NK-92 (cell line): Measurements from ENCODE around the gene EVA1C.
"Not testable (repeated sequence)": the region's sequence is repeated elsewhere in the genome, so short reads cannot be mapped to it uniquely, and the experiment has no call there.

Experiments used
- DNase-seq: peaks from one replicate; lab custom pipeline; 2025; ENCODE audit not compliant: unreplicated experiment; lab: John Stamatoyannopoulos, UW

The EVA1C gene

DNA sequence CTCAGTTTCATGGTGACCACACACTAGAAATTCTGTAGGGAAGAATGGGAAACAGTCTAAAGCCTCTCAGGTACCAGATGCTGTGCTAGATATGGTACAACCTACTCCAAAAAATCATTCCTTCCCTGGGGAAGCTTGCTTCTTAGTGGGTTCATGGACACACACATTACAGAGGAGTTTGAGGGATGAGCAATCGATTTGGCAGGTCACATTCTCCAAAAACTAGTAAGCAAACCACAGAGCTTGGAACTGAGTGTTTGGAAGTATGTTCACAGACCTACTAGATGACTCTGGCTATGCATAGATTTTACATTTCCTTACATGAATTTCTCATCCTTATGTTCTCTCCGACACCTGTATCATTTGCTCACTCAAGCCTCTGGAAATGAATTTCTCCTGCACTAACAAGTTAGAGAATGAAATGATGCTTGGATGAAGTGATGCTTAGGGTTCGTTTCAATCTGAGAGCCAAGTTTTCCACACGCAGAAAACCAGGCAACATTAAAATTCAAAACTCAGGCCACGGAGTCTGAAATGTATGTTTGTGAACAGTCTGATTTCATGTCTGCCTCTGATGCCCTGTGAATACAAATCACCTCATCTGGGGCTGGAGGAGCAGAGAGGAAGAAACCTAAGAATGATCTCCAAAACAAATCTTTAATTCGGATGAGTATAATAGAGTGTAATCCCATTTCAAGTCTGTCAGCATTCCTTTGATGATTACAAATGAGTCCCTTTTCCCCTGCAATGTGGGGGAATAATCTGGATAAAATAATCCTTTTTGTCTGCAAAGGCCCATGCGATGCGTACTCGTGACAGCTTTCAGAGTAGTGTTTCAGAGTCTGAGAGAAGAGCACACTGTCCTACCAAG, 11.0 kb downstream of the EVA1C start:
- no peak for DNase-seq

DNA sequence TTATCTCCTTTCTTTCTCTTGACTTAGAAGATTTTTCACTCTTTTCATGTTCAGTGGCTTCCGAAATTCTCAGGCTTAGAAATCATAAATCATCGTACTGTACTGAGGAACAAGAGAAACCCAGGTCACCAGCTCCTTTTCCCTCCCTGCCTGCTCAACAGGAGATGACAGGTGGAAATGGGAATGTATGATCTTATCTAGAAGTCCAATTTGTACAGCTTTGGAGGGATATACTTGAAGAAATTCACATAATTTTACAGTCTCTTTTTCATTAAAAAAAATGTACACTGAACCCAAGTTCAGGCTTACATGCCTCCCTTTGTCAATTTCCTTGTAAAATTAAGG, 11.7 kb downstream of the EVA1C start:
- DNase-seq: no peak

DNA sequence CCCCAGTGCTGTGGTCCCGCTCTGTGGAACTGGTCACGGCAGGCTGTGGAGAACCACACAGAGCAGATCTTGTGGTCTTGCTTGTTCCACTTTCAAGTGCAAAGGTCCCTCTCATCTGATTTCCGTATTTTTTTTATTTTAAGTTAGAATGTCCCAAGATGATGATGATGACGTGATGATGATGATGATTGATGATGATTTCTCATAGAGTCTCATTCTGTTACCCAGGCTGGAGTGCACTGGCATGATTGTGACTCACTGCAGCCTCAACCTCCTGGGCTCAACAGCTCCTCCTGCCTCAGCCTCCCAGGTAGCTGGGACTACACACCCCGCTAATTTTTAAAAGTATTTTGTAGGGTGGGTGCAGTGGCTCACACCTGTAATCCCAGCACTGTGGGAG, 12.2 kb downstream of the EVA1C start:
- DNase-seq: no peak

- no peak for DNase-seq
Measured at GRCh38 chr21:32425628-32426027, 13.1 kb downstream of the EVA1C start.

DNA sequence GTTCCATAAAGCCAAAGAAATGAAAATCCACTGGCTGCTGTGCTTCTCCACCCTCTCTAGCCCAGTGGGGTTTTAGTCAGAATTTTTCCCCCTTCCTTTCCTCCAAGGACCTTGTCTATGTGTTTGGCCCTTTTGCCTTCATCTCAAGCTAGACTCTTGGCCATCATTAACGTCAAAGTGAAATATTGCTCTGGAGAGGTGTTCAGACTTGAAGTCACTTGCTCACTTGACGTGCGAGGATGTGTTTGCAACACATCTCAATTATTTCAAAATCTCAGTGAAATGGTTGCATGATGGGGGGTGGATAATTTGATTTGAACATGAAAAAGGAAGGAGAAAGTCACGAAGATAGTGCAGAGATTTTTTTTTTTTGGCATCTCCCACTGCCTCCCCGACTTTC, 13.6 kb downstream of the EVA1C start:
- no peak for DNase-seq

DNA sequence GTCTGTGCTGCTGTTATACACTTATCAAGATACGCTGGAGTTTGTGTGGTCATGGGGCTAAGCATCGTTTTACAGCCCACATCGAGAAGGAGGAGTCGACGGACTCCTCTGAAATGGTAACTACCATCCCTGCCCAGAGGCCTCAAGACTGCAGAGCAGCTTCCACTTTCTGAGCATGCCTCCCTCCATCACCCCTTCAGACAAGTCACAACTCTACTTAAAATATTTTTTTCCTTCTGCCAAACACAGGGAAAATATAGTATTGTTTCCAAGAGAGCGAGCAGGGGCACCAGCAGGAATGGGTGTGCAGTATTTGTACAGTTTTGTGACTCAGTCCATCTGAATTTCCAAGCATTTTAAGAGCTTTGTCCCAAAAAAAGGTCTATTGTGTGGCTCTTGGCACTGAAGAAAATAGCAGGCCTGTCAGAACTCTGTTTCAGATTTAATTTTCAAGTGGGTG, 14.1 kb downstream of the EVA1C start:
- DNase-seq: no peak

DNA sequence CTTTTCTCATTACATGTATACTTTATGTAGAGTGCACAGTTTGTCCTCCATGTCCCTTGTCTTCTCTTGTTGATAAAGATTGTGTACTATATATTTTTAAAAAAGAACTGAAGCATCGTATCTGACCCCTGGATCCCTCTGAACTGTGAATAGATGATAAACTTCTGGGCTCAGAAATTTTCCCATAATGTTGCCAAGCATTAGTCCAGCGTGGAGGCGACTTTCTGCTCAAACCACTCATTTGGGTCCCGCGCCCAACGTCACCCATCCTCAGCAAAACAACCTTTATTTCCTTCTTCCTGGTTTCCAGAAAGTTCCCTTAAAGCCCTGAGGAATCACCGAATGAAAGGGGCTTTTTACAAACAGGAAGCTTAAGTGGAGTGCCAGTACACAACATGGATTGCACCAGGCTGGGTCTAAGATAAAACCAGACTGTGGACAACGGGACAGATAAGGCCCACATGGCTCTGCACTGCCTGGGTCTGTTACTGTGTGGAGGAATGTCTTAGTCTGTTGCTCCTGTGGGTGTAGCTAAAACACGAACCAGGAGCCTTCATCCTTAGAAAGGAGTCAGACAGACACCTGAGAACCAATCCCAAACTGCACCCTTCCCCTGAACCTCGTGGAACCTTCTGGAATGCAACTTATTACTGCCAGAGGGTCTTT, 15.6 kb downstream of the EVA1C start:
- no peak for DNase-seq

DNA sequence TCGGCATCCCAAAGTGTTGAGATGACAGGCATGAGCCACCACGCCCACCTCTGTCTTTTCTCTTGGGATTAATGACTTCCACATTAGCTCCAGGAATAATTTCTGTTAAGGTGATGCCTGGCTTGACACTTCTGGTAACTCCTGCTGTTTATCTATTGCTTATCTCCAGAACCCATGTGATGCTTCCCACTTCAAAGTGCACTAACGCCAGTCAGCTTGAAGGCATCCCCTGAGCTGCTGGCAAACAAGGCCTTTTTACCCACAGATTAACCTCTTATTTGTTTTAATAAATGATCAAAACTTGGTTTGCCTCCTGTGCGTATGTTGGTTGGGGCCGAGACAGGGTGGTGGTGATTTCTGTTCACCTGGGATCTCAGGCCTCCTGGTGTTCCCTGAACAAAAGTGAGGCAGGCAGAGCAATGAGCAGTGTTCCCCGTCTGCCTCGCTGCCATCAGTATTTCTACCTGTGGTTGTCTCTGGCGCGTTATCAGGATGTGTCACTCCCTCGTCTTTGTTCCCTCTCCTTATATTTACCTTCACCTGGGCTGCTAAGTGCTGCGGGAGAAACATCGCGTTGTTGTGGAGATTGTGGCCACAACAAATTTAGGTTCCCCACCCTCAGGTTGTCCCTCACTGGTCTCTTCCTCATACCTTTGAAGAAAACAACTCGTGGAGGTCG, 20.6 kb downstream of the EVA1C start:
- not testable (repeated sequence) for DNase-seq

GRCh38 chr21:32437729-32438128, 25.2 kb downstream of the EVA1C start:
- no peak for DNase-seq

GRCh38 chr21:32442566-32443318, 30.2 kb downstream of the EVA1C start:
- no peak for DNase-seq

- no peak for DNase-seq
Measured at GRCh38 chr21:32445101-32445500, 32.6 kb downstream of the EVA1C start.

DNA sequence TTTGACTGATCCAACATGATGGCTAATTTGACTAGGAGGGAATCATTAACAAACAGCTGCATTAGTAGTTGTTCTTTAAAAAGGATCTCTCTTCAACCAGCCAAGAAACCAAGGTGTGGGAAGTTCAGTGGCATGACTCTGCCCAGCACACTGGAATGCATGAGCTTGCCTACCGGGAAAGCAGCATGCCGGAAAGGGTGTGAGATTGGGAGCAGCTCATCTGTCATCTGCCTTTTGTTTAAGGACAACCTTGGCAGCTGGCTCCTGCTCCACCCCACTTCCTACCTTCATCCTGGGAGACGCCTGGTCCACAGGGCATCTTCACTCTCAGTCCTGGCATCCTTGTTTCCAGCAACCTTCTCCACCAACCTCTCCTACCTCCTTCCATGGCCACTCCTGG, 33.9 kb downstream of the EVA1C start:
- DNase-seq: not testable (repeated sequence)

DNA sequence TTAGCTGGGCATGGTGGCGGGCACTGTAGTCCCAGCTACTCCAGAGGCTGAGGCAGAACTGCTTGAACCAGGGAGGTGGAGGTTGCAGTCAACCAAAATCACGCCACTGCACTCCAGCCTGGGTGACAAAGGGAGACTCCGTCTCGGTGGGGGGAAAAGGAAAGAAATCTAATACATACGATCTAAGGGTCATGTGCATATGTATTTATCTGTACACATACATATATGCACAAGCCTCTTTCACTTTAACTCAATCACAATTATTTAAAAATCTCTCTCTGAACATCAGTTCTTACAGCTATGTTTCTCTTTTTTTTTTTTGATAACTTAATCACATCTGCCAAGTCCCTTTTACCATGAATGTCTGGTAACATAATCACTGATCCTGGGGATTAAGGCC, 34.7 kb downstream of the EVA1C start:
- no peak for DNase-seq

DNA sequence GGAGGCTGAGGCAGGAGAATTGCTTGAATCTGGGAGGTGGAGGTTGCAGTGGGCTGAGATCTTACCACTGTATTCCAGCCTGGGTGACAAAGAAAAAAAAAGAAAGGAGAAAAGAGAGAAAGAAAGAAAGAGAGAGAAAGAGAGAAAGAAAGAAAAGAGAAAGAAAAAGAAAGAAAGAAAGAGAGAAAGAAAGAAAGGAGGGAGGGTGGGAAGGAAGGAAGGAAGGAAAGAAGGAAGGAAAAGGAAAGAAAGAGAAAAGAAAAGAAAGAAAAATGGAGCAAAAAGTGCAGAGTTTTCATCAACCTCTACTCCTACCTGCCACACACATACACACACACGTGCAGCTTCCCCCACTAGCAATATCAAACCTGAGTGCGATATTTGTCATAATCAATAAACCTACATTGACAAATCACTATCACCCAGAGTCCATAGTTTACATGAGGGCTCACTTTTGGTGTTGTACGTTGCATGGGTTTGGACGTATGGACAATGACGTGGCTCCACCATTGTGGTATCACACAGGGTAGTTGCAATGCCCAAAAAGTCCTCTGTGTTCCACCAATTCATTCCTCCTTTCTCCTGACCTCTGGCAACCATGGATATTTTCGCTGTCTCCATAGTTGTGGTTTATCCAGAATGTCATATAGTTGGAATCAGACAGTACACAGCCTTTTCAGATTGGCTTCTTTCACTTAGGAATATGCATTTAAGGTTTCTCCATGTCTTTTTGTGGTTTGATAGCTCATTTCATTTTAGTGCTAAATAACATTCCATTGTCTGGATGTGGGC, 36.5 kb downstream of the EVA1C start:
- no peak for DNase-seq

- DNase-seq: not testable (repeated sequence)
Measured at GRCh38 chr21:32450881-32451701, 38.6 kb downstream of the EVA1C start.

DNA sequence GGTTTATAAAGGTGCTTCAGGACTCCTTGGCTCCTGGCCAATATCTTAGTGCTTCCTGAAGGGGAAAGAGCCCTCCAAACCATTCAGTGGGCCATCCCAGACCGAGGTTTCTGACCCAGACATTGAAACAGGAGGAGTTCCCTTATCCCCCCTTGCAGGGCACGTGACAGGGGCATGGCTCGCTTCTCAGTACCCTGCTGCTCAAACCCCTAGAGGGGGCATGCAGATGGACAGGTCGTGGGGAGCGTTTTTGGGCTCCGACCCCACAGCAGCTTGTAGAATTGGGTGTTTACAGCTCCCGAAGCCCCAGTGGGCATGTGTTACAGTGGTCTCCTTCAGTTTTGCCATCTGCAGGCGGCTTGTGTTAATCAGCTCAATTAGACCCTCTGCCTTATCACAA, 39.7 kb downstream of the EVA1C start:
- DNase-seq: not testable (repeated sequence)

DNA sequence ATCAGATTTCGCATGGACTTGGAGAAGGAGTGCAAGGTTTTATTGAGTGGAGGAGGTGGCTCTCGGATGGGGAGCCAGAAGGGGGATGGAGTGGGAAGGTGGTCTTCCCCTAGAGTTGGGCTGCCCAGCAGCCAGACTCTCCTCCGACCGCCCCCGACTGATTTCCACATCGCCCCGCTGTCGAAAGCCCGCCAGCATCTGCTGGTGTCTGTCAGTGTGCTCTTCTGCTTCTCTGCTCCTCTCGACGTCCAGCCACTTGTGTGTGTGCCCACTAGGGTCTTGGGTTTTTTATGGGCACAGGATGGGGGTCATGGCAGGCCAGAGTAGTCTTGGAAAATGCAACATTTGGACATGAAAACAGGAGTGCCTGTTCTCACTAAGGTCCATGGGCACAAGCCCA, 40.1 kb downstream of the EVA1C start:
- DNase-seq: no peak

DNA sequence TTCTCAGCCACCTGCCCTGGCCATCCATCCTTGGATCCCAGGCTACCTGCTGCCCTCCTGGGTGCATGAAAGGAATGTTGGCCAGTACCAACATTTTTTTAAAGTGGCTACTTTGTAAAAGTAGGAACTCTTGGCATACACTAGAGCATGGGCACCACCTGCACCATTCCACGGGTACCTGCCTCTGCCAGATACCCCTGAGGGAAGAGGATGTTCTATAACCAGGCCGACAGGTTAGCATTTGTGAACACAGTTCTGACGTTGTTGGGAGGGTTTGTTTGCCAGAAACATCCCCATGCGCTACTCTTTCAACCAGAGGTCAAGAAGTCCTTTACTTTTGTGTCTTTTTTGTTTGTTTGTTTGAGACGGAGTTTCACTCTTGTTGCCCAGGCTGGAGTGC, 43.0 kb downstream of the EVA1C start:
- no peak for DNase-seq

- DNase-seq: no peak
Measured at GRCh38 chr21:32456497-32456918, 44.0 kb downstream of the EVA1C start.
